HG03196 (cell line): ENCODE results near the gene SLC12A7.
"Not testable (repeated sequence)": the region's sequence is repeated elsewhere in the genome, so short reads cannot be mapped to it uniquely, and the experiment has no call there.

Source experiments
- ATAC-seq: cut with Tn5 transposase; IDR thresholded peaks from one replicate; pipeline ENCODE4 v1.9.1; 2021; ENCODE audit not compliant: unreplicated experiment

The SLC12A7 gene

DNA sequence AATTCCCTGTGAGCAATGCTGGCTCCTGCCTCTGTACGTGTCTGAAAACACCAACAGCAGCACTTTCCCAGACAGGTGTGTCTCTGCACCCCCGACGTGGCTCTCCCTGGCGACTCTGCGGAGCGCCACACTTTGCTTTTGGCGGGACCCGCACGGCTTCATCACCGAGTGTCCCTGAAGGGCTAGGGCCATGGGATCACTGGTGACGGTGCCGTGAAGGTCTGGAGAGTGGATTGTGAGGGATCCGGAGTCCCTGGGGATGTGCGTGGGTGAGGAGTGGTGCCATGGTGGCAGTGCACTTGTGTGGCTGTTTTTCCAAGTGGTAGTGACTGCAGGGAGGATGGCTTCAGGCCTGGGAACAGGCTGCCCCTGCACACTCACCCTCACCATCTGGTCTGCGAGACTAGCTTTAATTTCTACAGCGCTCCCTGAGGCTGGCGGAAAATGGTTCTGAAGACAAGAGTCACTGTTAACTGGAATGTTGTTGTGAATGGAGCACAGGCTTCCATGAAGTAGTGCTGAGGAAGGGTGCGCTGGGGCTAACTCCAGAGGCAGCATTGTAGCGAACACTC, 100.0 kb downstream of the SLC12A7 start:
- no peak for ATAC-seq

GRCh38 chr5:1011226-1011631, 100.6 kb downstream of the SLC12A7 start:
- ATAC-seq: no peak

DNA sequence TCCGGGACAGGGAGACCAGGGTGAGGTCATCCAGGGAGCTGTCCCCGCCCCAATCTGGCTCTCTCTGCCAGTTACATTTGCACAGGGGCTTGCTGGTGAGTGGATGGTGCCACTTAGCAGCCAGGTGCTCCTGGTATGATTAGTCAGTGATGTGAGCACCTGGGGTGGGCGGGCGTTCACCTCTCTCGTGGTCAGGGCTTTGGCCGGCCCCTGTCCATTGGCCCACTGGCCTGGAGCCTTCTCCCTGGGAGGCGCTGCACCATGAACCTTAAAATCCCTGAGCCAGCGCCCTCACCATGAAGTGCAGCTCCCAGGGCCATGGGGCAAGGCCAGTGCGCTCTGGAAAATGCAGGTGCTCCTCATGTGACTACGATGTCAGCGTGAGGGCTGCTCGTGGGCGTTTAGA, 101.2 kb downstream of the SLC12A7 start:
- ATAC-seq: no peak

- ATAC-seq: no peak
These were observed 101.7 kb downstream of the SLC12A7 start for GRCh38 chr5:1010181-1010510.

DNA sequence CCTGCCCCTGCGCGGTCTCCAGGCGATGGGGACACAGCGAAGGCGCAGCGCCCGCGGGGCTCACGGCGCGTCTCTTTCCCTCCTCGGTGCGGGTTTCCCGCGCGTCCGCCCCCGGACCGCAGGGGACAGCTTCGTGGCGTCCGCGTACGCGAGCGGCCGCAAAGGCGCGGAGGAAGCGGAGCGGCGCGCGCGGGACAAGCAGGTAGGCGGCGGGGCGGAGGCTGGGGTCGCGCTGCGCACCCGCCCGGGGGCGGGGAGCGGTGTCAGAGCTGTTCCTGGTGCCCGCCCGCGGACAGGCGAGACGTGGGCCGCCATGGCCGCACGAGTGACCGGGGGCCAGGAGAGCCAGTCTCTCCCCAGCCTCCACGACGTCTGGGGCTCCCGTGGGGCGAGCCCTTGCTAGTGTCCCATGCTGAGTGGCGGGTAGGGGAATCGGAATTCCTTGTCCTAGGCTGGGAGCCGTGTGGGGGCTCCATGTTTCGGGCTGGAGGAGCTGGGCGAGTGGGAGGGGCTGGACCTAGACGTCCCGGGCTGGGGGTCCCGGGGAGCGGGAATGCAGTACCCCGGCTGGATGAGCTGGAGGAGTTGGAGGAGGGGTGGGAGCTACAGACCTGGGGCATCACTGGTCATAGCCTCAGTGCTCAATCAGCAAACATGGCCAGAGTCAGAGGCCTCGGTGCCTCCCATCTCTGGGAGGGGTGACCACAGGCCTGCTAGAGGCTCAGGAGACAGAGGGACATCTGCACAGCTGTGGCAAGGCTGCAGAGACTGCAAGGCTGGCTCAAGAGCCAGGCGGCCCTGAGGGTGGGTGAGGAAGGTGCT, 102.3 kb downstream of the SLC12A7 start:
- no peak for ATAC-seq

- no peak for ATAC-seq
These were observed 103.2 kb downstream of the SLC12A7 start, which contains the start of gene NKD2 for GRCh38 chr5:1008451-1009358. TSS of gene NKD2 (plus strand) at chr5:1008802. CDS start at chr5:1009058, 256 bp downstream.

DNA sequence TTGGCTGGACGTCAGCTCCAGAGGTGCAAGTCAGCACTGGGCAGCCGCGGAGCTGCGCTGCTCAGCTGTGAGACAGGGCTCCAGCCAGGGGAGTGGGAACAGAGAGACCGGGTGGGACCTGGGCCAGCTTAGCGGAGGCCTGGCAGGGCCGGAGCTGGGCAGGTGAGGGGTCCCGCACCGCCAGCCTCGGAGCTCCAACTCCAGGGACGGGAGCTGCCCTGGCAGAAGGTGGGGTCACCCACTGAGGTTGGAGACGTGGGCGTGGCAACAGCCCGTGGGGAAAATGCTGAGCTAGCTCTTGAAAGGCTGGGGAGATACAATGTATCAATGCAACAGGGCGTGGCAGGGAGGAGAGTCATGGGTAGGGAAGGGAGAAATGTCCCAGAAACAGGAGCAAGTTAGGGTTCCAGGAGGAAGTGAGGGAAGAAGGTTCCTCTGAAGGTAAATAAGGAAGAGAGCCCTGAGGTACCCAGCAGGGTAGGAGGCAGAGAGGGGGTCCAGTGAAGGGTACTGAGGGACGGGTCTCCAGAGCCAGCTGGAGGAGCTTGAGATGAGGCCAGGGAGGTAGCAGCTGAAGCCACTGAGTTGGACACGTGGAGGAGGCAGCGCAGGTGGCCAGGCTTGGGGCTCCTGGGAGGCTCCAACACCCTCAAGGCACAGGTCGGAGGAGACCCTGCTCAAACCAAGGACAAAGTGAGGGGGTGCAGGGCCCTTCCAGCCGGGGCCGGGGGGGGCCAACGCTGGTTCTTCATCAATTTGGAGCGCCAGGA, 104.0 kb downstream of the SLC12A7 start:
- no peak for ATAC-seq

DNA sequence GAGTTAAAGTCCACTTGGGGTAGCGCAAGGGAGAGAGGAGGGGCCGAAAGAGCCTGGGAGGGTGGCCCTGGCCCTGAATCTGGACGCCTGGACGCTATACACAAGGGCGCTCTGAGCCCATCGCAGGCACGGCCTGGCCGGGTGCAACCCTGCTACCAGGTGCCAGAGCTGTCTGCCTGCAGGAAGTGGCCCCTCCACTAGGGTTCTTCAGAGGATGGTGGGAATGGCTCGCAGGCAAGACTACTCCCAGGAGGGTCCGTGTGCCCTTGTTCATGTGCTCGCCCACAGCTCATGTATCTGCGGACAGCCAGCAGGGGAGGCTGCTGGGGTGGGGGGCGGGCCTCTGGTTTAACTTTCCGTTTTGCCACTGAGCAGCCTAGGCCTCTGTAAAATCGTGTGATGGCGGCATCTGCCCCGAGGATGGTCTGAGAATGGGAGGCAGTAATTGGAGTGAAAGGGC, 104.6 kb downstream of the SLC12A7 start:
- no peak for ATAC-seq

GRCh38 chr5:1006656-1007071, 105.2 kb downstream of the SLC12A7 start:
- ATAC-seq: no peak

DNA sequence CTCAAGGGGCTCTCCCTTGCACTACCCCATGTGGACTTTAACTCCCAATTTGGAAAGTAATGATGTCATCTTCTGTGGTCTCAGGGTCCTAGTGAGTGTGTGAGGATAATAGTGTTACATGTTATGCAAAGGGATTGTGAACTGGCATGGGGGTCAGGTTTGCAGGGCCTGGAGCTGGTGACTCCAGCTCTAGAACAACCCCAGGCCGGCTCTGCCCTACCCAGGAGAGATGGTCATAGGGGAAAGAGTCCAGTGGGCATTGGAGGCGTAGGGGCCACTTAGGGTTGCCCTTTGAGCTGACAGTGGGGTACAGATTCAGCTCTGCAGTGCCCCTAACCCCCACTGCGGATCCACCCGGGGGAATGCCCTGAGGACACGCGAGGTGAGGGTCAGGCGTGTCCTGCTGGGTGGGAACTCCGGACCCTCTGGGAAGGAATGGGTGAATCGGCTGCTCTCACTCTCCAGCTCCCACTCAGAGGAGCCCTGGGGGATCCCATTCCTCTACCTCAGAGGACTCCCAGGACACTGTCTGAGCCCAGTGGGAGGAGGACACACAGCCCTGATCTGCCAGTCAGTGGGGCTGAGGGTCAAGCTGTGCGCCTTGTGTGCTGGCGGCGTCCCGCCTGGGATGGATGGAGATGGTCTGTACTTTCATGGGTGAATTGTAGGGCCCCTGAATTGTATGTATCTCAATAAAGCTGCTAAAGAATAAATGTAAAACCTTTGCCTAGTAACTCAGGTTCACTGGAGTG, 105.8 kb downstream of the SLC12A7 start:
- ATAC-seq: no peak

DNA sequence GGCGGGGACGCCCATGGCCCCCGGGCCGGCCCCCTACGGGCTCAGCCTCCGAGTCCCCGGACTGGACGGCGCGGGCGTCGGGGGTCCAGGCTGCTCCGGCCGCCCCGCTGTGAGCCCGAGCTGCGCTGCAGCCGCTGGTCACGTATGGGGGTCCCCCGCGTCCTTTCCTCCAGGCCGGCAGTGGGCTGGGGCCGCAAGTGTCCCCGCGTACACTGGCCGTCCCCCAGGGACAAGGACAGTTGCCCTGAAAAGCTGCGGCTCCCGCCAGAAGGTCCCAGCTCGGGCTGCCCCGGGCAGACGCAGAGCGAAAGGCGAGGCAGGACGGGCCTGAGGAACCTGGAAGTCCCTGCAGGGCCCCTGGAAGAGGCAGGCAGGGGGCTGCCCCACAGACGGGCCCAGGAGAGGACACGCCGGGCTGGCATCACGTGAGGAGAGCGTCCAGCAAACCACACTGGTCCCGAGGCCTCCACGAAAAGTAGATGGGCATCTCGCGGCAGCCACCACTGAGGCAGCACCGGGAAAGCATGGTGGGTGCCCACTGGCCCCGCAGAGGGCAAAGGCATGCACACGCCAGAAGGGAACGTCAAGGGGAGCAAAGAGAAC, 106.5 kb downstream of the SLC12A7 start:
- no peak for ATAC-seq

GRCh38 chr5:1004461-1005248, 107.2 kb downstream of the SLC12A7 start:
- ATAC-seq: no peak

DNA sequence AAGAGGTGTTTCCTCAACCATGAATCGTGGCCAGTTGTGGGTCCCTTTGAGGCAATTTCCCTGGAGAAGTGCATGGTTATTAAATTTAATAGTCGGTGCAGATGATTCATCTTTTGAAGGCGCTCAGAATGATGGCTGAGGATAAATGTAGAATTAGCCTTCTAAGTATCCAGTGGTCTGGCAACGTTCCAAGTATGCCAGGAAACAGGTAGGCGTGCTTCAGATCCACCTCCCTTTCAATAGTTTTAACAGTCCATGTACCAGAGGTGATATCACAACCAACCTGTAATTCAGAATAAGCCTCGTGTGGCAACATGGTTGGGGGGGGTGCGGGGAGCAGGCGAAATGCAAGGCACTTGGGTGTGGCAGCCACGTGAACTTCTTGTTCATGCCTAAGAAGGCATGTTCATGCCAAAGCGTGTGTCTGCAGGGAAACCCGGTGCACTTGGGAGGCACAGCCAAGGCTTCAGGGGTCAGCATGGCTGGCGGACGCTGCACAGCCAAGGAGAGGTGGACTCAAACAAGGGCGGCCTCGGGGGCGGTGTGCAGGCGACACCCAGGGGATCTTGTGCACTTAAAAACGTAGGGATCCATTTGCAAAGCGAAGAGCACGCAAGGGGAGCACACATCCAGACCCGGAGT, 108.4 kb downstream of the SLC12A7 start:
- no peak for ATAC-seq

DNA sequence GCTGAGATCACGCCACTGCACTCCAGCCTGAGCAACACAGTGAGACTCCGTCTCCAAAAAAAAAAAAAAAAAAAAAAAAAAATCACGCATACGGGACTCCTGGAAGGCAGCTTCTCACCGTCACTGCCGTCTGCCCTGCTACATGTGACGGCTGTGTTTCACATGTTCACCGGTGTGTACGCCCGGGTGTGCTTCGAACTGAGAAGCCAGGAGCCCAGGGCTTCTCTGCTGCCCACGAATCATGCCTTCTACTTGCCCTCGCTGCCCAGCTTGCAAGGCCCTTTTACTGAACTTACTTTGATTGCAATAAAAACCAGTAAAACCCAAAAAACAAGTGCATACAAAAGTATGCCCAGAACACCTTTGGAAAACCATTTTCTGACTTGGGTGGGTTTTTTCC, 109.0 kb downstream of the SLC12A7 start:
- ATAC-seq: no peak

DNA sequence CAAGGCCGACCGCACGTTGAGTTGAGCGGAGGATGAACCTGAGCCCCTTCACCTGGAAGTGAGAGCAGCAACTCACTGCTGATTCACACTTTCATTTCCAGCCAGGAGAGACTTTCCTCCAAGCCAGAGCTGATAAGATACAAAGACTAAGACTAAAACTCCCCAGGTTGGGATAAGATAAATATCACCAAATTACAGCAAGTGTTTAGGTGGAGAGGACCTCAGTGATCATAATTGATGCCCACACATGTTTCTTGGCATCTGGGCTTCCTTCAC, 109.7 kb downstream of the SLC12A7 start:
- ATAC-seq: no peak

GRCh38 chr5:1001406-1002270, 110.2 kb downstream of the SLC12A7 start:
- ATAC-seq: no peak

DNA sequence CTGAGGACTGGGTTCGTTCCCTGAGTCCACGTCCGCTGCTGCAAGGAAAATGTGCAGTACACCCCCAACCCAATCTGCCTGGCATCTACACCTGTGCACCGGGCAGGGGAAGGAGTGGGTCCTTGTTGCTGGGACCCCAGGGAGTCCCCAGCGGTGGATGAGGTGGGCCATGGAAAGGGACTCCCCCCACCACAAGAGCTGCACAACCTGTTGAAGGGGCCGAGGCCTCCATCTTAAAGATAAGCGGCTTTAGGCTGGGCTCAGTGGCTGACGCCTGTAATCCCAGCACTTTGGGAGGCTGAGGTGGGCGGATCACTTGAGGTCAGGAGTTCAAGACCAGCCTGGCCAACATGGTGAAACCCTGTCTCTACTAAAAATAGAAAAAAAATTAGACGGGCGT, 111.0 kb downstream of the SLC12A7 start:
- not testable (repeated sequence) for ATAC-seq
